Islet of Langerhans (tissue), 1 donor: ENCODE data around the gene CIDEC.

ENCODE experiments used
- FAIRE-seq: peaks from one replicate; lab custom pipeline; 2011; peaks lifted over from hg19 to GRCh38; lab: Jason Lieb, UNC

Gene CIDEC

DNA sequence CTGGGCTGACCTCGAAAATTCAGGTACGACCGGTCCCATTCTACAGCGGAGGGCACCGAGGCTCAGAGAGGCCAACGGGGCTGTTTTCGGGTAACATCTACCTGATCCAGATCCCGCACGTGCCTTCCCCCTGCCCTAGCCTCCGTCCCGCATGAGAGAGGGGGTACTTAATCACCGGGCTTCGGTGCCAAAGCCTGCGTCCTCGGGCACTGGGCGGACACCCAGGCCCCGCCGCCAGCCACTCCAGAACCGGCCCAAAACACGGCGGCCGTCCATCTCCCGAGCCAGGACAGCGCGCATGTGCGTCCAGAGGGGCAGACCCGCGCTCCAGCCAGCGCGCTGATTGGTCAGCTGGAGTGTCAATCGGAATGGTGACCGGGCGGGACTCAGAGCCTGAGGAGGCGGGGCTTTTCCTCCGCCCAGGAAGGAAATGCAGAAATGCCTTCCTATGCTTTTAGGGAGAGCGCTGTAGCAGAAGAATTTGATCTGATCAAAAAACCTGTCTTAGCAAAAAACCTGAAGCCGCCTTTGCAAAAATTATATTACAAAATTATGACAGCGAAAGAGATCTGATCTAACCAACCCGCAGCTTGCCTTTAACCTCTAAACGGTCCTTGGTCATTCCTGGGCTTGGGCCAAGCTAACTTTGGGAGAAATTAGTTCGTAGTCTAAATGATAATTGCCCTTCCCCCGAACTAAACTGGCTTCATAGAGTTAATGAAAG is 36.2 kb downstream of the CIDEC start, which contains the start of gene RPUSD3:
Gene RPUSD3 (minus strand): TSS at position 294 of the 724 bp plus-strand sequence. CDS start 18 bp downstream, at position 276.
- no peak for FAIRE-seq

DNA sequence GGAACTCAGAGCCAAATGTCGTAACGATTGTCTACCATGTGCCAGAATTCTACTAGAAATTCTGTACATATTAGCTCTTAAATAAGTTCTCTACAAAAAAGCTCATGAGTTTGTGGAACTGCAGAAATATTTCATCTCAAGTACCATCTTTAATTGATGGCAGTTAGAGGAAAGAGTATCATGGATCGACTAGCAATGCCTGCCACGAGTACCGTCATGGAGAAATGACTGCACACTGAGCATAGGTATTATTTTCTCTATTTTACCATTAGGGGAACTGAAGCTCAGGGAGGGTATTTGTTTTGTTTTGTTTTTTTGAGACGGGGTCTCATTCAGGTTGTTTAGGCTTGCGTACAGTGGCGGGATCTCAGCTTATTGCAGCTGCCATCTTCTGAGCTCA is 39.0 kb downstream of the CIDEC start:
- FAIRE-seq, result no peak

DNA sequence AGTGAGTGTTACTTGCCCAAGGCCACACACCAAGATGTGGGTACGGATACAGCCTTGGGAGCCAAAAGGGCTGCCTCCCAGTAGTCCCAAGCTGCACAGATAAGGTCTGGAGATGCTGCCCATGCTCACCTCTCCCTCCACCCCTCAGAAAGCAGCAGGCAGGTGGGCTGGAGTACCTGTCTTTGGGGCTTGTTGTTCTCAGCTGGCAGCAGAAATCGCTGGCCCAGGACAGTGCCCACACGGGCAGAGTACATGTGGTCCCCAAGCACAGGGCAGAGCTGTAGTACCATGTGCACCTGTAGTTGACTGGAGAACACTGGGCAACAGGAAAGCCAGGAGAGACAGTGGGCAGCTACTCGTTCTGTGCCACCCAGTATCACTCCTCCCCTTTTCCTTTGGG is 41.2 kb downstream of the CIDEC start:
- no peak for FAIRE-seq

DNA sequence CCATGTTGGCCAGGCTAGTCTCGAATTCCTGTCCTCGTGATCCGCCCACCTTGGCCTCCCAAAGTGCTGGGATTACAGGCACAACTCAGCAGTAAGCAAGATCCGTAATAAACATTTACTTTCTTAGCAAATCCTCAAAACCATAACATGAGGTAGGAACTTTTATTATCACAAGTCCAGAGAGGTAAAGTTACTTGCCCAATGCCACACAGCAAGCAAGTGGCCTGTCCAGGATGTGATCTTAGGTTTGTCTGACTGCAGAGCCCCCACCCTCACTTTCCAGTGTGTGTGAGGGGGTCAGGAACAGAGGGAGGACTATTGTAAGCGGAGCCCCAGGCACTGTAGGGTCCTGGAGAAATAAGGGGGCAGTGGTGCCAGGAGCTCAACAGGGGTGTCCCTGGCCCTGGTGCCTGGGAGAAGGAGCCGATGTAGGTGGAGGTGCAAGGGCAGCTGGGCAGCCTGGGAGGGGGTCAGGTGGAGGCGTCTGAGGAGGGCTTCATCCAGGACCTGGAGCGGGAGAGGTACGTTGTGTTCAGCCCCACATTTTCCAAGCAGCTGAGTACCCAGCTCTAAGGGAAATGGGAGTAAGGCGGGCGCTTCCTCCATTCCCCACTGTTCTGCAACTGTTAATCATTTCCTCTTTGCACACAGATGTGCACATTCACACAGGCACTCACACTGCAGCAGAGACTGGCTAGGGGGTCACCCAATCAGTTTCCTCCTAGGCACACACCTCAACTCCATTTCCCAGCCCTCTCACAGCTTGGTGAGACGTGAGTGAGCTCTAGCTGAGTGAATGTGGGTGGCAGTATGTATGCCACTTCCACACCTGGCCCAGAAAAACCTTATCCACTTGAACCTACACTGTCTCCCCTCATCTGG is 42.1 kb downstream of the CIDEC start:
- FAIRE-seq, result no peak

DNA sequence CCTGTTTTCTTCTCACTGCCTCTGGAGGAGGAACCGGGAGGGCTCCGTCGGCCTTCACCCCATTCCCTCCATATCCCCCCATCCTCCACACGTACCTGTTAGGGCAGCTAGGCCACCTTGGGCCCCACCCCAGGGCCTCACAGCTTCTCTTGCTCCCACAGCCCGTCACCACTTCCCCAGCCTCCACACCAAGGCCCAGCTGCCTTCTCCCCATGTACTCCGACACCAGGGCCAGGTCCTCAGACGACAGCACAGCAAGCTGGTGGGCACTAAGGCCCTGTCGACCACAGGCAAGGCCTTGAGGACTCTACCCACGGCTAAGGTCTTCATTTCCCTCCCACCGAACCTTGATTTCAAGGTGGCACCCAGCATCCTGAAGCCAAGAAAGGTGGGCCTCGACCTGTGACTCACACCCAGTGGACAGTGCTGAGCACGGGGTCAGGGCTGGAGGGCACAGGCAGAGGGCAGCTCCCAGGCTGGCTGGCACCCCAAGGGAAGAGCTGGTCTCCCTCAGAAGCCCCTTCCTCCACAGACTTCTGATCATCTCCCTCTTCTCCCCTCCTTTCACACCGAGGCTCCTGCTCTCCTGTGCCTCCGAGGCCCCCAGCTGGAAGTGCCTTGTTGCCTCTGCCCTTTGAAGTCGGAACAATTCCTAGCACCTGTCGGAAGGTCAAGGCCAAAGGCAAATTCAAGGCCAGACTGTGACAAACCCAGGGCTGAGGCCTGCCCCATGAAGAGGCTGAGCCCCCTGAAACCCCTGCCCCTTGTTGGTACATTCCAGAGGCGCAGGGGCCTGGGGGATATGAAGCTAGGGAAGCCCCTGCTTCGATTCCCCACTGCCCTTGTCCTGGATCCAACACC is 45.3 kb downstream of the CIDEC start:
- no peak for FAIRE-seq

DNA sequence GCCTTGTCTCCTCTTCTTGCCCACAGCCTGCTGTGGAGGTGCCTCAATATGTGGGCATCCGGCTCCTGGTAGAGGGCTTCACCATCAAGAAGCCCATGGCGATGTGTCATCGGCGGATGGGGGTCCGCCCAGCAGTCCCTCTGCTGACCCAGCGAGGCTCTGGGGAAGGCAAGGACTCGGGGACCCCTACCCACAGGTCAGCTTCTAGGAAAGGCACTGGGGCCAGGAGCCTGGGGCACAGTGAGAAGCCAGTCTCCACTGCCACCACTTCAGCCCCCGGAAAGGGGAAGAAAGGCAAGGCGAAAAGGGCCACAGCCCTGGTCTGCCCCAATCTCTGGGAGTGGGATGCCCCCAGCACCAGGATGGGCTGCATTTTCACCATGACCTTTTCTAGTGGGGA is 47.0 kb downstream of the CIDEC start:
- no peak for FAIRE-seq

DNA sequence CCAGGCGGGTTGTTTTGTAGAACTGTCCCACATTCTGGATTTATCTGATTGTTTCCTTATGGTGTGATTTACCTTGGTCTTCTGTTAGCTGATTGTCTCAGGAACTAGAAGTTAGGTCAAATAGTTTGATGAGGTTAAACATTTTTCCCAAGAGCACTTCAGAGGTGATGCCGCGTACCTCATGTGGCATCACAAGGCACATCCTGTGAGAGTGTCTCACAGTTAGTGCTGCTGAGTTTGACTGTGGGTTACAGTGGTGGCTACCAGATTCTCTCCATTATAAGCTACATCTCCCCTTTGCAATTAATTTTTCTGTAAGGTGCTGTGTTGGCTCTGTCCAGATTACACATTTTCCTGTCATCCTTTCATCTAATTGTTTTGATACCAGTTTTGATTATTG is 48.8 kb downstream of the CIDEC start:
- no peak for FAIRE-seq

DNA sequence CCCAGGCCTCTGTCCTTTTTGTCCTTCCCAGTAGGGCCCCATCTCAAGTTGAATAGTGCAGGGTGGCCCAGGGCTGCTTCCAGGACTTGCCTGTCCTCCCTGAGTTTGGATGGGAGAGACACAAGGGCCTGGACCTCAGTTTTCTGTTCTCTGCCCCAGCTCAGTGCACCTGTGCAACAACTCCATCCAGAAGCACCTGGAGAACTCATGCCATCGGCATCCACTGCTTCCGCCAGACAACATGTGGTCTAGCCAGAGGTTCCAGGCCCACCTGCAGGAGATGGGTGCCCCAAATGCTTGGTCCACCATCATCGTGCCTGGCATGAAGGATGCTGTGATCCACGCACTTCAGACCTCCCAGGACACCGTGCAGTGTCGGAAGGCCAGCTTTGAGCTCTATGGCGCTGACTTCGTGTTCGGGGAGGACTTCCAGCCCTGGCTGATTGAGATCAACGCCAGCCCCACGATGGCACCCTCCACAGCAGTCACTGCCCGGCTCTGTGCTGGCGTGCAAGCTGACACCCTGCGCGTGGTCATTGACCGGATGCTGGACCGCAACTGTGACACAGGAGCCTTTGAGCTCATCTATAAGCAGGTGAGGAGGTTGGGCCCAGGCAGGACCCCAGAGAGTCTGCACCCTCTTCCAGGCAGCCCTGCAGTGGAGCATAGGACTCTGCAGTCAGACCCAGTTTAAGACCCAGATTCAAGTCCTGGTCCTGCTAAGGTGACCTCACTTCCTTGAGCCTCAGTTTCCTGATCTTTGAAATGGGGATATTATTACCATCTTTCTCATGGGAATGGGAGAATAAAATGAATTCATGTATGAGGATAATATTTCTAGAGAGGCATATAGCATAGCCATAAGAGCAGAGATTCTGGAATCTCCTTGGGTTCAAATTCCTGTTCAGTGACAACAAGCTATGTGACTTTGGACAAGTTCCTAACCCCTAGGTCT is 51.0 kb downstream of the CIDEC start:
- no peak for FAIRE-seq

DNA sequence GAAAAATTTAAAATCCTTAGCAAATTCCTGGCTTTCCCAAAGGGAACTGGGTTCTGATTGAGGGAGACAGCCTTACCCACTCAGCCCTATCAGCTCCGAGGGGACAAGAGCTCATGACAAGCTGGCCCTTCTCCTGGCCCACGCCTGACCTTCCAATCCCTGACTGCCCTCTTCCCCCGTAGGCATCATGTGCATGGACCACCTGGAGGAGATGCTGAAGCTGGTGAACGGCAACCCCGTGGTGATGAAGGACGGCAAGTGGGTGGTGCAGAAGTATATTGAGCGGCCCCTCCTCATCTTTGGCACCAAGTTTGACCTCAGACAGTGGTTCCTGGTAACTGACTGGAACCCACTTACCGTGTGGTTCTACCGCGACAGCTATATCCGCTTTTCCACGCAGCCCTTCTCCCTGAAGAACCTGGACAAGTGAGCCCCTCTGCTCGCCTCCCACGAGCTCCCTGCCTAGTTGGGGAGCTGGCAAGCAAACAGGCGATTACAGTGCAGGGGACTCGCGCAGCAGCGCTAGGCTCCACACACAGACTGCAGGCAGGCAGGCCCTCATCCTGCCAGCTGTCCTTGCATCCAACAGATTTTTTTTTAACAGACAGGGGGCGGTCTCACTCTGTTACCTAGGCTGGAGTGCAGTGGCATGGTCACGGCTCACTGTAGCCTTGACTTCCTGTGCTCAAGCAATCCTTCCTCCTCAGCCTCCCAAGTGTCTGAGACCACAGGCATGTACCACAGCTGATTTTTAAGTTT is 53.1 kb downstream of the CIDEC start:
- no peak for FAIRE-seq

DNA sequence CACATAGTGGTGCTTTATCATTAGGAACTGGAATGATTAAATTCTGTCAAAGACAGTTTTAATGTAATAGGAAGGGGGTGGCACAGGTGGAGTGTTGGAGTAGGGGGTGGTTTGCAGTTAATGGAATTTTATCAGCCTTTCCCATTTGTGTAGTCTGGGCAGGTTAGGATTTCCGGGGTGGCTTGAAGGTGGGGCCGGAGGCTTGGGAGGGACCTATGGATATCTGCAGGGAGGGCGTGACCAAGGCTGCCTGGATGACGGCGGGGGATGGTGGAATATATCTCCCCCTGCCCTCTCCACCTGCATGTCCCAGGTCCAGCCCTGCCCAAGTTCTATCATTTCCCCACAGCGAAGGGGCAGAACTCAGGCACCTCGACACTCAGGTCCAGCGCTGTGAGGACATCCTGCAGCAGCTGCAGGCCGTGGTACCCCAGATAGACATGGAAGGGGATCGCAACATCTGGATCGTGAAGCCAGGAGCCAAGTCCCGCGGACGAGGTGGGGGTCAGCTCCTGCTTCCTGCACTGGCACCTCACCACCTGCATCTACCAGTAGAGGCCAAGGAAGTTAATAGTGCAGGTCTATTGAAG is 54.5 kb downstream of the CIDEC start:
- no peak for FAIRE-seq

DNA sequence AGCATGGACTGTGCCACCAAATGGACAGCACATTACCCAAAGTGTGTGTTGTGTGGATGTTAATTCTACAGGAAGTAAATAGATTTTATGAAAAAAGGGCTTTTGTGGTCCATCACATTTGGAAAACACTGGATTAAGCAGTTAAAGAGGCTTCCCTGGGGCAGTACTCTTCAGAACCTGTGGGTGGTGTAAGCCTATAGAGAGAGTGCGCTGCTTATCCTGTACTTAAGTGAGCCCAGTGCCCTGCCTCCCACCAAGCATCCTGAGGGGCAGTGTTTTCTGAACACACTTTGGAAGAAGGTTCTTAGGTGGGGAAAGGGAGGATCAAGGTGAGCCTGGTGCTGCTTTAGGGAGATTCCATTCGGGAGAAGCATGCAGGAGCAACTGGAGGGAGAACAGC is 59.1 kb downstream of the CIDEC start:
- no peak for FAIRE-seq

DNA sequence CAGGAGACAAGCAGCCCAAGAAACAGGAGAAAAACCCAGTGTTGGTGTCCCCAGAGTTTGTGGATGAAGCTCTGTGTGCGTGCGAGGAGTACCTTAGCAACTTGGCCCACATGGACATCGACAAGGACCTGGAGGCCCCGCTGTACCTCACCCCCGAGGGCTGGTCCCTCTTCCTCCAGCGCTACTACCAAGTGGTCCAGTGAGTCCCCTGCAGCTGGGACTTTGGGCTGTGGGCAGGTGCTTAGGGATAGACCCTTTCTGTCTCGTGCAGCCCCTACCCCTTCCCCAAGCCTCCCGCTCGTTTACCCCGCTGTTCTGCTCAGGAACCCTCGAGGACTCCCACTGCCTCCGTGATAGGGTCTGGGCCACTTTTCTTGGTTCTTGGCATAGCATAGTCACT is 59.5 kb downstream of the CIDEC start:
- no peak for FAIRE-seq

DNA sequence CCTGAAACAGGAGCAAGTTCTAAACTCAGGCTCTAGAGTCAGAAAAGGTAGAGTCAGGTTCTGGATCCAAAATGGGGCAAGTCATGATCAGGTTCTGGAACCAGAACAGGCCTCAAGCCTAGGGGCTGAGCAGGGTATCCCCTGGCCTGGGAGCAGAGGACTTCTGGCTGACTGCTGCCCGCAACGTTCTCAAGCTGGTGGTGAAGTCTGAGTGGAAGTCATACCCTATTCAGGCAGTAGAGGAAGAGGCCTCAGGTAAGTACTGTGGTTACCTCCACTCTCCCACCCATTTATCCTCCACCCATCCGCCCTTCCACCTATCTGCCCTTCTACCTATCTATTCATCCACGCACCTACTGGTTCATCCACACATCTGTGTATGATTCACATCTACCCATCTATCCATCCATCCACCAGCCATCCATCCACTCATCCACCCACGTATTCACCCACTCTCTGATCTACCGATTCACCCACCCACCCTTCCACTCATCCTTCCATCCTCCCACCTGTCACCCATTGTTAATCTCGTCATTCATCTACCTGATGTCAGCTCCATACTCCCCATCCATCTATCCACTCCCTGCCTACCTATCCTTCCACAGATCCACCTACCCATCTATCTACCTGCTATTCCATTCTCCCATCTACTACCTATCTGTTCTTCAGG is 61.3 kb downstream of the CIDEC start:
- FAIRE-seq, result no peak

DNA sequence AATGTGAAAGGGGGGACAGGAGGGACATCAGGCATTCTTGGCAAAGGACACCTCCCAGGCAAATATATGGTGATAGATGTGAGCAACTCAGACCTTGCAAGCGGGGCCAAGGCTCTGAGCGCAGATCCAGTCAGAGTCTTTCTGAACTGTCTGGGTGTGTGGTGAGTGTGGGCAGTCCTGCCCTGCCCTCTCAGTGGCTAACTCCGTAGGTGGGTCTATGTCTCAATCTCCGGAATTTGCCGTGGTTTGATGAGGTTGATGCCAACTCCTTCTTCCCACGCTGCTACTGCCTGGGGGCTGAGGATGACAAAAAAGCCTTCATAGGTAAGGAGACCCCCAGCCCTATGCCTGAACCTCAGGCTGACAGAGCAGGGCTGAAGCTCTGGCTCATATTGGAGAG is 62.6 kb downstream of the CIDEC start:
- no peak for FAIRE-seq
